Embryonic facial prominence (tissue), 1 donor: ENCODE results near the gene LRRTM1.

Experiments used
- DNase-seq: peaks from one replicate; pipeline ENCODE4 v3.0.0-alpha.2; 2016; ENCODE audit errors: extremely low spot score

The LRRTM1 gene

GRCh38 chr2:80303909-80304837, at the start of gene LRRTM1:
Gene LRRTM1, minus strand, starts transcription at chr2:80304752. Its CDS starts 933 bp downstream, at chr2:80303819.
- DNase-seq = no peak

DNA sequence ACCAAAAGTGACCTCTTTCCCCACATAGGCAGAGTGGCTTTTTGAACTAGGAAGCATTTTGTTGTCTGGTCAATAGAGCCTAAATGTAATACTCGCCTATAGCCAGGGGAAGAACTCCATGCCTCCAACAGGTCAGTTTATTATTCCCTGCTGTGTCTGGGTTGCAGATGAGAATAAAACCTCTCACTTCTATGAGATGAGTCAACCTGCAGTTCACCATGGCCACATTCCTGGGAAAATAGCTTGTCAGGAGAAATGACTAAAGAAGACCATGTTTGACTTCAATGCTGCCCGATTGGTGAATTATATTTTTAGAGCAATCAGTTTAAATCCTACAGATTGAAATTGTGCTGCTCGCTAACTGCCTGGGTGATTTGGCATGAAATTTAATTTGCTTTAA, 46.7 kb upstream of the LRRTM1 start:
- DNase-seq = no peak

DNA sequence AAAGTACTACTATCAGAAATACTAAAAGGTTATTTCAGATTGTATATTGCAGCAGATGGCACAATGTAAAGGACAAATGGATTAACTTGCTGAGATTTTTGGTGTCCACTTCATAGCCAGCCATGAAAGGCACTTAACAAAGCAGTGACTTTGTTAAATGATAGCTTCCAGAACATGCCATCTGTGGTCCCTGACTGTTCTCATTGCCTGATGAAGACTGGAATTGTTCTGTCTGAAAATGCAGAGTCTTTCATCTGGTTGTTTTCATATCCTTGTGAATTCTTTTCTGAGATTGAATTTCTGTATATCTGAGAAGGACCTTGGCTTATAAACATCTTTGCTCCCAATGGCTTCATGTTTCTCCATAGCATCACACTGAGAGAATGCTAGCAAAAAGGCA, 44.4 kb upstream of the LRRTM1 start:
- no peak for DNase-seq

DNA sequence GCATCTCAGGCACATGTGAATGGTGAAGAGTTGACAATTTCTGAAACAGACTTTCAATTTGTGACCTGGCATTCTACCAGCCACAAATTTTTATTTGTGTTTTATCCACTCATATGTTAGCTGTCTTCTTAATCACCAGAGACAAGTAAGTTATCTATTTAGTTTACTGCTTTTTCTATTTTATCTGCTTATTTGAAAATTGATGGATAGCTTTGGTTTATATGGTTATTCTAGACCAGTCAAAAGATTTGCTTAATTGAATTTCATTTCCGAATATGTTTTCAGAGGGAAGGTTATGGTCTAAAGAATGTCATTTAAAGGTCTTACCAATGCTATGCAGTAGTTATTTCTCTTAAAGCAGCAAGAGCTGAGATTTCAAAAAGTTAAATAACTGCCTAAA, 43.5 kb upstream of the LRRTM1 start:
- no peak for DNase-seq

GRCh38 chr2:80340022-80340421, 35.5 kb upstream of the LRRTM1 start:
- DNase-seq = no peak

DNA sequence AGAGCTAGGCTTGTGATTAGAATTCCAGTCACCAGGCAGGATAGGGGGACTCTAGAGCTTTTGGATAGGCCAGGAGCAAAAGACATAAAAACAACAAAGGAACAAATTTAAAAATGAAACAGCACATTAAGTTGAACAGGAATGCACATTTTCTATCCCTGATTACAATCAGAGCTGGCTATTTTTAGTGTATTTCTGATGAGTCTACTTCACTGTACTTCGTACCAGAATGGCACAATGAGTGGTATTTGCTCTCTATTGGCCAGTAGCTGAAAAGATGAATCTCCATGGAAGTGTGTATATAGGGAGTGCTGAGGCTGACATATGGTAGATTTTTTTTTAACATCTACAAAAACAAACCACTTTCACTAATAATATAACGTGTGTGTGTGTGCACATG, 34.2 kb upstream of the LRRTM1 start:
- DNase-seq = no peak

DNA sequence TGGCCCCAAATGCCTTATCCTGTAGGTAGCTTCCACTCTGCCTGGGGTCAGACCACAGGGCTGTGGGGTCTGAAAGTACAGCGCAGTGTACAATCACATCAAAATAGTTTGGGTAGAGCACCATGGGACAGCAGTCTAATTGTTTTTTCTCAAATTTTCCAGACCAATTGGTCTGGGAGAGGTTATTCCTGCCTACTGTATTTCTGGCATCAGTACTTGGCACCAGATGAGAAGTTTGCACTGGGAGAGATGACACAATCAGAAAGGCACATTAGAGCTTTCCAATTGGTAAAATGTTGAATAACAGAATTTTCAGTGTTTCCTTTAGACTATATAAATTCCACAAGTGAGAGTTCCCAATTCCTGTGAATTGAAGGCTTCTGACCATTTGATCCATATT, 30.9 kb upstream of the LRRTM1 start:
- DNase-seq = no peak

DNA sequence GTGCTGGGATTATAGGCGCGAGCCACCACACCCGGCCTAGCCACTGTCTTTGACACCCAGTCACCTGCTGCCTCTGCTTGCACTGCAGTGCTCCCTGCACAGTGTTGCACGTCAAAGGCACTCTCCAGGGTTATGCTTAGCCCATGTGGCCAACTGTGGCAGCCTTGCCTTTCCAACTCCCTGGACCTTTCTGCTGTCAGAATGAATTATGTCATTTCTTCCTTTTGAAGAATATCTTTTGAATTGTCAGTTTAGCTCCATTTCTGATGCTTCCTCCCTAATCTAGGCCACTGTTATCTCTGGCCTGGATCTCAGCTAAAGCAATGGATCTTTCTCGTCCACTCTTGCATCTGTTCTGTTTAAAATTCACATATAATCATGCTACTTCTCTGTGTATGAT, 29.3 kb upstream of the LRRTM1 start:
- no peak for DNase-seq

GRCh38 chr2:80330527-80331450, 26.2 kb upstream of the LRRTM1 start:
- no peak for DNase-seq

DNA sequence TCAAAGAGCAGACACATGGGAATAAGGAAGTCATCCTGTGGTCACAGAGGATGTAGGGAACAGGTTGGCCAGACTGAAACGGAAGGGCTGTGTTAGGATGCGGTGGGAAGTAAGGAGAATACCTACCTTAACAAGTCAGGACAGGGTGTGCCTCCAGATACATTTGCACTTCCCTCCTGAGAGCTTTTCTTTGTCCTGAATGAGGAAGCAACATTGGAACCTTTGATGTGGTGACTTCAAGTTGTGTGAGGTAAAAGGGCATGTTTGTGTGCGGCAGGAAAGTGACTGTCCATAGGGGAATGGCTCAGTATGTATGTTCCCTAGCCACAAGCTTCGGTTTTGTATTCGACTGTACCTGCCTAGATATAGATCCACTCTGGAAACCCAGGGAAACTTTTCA, 24.9 kb upstream of the LRRTM1 start:
- no peak for DNase-seq

DNA sequence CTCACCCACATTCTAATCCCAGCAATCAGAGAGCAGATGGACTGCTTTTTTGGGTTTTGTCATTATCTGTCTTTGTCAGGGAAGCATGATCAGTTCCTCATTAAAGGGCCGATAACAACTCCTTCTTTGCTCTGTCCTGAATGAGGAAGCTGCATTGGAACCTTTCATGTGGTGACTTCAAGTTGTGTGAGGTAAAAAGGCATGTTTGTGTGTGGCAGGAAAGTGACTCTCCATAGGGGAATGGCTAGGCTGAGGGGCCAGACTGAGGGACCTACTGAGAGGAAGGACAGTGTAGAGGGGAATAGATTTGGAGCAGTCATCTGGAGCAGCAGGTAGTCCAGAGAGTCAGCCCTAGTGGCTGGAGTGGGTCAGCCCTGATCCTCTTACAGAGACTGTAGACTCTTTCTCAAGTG, 23.6 kb upstream of the LRRTM1 start:
- no peak for DNase-seq

- DNase-seq = no peak
Observed at GRCh38 chr2:80326861-80327260, 22.3 kb upstream of the LRRTM1 start.

DNA sequence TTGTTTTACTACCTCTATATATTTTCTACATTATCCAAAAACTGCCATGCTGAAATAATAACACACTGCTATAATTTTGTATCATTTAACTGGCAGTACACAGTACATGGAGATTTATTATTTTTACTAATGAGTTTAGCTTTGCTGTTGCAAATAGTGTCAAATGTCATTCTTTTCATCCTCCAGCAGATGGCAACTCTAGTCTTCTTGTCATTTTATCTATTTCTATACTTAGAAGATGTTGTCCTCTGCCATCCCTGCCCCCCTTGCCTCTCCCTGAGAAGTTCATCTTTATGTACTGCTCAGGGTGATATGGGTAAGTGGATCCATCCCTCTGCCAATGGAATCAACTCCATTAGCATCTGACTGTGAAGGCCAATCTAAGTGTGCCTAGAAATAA, 21.7 kb upstream of the LRRTM1 start:
- no peak for DNase-seq

DNA sequence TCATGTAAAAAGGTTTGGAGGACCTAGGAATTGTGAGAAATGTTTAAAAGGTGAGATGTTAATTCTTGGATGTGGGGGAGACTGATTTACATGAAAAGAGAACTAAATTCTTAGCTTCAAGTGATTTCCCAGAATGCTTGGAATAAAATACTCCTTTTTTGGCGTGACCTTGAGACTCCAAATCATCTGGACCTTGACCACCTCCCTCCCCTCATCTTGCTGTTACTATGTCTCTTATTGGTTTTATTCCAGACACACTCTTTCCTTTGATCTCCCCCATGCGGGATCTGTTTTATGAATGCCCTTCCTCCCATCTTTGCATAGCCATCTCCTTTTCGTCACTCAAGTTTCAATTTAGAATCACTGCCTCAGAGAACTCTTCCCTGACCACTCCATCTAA, 20.0 kb upstream of the LRRTM1 start:
- no peak for DNase-seq

DNA sequence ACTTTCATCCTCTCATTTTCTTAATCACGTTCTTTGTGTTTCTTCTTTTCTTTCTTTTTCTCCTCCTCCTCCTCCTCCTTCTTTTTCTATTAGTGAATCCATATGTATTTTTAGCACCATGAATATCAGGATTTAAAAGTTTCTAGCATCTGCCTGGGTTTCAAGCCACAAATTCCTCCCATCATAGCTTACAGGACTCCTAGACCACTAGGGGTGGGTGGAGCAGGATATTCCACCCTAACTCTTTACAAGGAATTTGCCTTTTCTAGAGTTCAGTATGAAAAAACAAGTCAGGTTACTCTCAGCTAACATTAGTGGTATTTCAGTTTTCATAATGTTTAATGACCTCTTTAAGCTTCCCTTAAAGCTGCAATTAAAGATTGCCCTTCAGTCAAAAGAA, 19.1 kb upstream of the LRRTM1 start:
- no peak for DNase-seq

GRCh38 chr2:80322958-80323357, 18.4 kb upstream of the LRRTM1 start:
- no peak for DNase-seq

DNA sequence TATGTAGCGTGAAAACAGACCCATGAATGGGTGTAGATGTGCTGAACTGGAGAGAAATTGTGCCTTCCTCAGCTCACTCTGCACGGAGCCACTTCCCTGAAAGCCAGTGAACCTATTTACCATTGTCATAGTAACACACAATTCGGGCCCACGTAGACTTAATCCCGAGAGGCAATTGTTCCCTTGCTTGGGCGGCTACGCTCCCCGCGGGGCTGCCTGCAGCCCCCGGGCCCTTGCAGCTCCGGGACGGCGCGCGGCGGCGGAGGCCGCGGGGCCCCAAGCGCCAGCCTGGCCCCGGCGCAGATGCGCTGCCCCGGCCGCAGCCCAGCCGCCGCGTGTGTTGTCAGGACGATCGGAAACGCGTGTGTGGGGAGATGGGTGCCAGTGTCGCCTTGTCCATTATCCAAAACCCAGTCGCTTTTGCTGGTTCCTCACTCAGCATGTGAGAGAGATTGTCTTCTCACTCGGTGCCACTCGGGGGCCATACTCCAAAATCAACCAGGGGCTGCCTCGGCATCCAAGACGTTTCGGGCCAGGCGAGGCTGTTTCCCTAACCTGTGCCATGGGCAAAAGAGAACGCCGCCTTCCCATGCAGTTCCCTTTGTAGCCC, 17.9 kb upstream of the LRRTM1 start:
- no peak for DNase-seq

DNA sequence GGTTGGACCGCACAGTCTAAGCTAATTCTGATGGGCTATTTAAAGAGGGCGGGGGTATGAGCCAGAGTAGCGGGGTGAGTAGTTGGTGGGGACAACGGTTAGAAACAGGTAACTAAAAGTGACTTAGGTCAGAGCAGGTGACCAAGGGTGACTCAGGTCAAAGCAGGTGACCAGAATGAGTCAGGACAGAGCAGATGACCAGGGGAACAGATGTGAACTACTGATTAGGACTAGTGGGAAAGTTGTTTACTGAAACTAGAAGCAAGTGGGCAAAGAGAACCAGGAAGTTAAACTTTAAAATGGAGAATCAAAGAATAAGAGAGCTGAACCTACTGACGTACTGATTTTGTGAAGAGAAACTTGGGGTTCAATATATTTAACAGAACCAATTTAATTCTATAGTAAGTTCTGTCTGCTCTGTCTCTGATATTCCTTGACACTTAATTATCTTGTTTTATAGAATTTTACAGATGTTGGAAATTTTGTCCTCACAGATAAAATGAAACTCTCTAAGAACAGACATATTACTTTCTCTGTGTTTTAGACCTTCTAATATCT, 7.8 kb upstream of the LRRTM1 start:
- no peak for DNase-seq

DNA sequence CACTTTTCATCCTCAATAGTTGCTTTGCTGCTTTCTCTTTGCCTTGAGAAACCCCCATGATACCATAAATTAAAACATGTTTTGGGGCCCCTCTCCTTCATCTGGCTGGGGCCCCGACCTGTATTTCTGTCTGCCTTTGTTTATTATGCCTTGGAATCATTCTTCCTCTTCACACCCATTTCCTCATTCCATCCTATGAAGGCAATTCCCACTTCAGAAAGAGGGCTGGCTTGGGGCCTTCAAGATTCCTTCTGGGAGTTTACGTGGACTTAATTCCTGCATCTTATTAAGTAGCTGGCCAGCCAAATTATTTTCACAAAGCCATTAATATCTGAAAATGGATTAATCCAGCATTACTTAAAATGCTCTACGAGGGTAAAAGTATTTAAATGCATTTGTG, 6.8 kb upstream of the LRRTM1 start:
- no peak for DNase-seq

- DNase-seq = no peak
Observed at GRCh38 chr2:80303006-80303908, 1.3 kb downstream of the LRRTM1 start.
